Measurements from ENCODE around the gene CSH2.

CSH2 gene

DNA sequence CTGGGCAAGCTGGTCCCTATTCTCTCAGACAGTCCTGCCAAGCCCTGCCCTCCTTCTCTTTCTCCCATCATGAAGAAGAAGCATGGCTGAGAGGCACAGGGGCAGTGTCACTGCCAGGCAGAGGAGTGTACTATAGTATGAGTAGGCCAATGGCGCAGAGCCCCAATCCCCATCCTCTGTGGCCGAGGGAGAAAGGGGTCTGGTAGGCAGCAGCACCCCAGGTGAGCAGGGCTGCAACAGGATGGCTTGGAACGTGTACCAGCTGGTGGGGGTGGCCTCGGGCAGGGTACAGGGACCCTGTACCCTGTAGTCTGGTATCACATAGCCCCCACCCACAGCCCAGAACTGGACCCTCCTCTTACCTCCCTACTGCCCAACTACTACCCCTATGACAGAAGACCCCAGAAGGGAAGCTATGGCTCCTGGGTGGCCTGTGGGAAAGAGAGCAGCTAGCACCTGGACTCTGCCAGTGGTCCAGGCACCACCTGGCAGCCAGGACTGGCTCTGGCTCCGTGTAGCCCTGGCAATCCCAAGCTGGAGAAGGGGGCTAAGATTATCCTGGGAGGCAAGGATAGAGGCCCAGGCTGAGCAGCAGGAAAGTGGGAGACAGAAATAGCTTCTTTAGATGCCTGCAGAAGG is 35.4 kb downstream of the CSH2 start:
- no peak for ATAC-seq
- TF ChIP-seq GLIS3 (CRISPR knock-in tag; IDR thresholded peaks at IDR 0.05) (no peak), ZNF70 (CRISPR knock-in tag; IDR thresholded peaks at IDR 0.05) (no peak), BACH2 (CRISPR knock-in tag; IDR thresholded peaks at IDR 0.05; ENCODE audit: borderline replicate concordance) (no peak)

GRCh38 chr17:63837480-63837879 is 36.0 kb downstream of the CSH2 start:
- TF ChIP-seq, protein P1, sequence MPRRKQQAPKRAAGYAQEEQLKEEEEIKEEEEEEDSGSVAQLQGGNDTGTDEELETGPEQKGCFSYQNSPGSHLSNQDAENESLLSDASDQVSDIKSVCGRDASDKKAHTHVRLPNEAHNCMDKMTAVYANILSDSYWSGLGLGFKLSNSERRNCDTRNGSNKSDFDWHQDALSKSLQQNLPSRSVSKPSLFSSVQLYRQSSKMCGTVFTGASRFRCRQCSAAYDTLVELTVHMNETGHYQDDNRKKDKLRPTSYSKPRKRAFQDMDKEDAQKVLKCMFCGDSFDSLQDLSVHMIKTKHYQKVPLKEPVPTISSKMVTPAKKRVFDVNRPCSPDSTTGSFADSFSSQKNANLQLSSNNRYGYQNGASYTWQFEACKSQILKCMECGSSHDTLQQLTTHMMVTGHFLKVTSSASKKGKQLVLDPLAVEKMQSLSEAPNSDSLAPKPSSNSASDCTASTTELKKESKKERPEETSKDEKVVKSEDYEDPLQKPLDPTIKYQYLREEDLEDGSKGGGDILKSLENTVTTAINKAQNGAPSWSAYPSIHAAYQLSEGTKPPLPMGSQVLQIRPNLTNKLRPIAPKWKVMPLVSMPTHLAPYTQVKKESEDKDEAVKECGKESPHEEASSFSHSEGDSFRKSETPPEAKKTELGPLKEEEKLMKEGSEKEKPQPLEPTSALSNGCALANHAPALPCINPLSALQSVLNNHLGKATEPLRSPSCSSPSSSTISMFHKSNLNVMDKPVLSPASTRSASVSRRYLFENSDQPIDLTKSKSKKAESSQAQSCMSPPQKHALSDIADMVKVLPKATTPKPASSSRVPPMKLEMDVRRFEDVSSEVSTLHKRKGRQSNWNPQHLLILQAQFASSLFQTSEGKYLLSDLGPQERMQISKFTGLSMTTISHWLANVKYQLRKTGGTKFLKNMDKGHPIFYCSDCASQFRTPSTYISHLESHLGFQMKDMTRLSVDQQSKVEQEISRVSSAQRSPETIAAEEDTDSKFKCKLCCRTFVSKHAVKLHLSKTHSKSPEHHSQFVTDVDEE (CRISPR knock-in tag; IDR thresholded peaks at IDR 0.05) = no peak
- TF ChIP-seq SNAI2 (CRISPR knock-in tag; IDR thresholded peaks at IDR 0.05) = no peak
- no peak for TF ChIP-seq ARNTL (CRISPR knock-in tag; IDR thresholded peaks at IDR 0.05; ENCODE audit: borderline replicate concordance, low read depth)
- no peak for TF ChIP-seq OSR1 (CRISPR knock-in tag; IDR thresholded peaks at IDR 0.05)
- TF ChIP-seq, protein P2, sequence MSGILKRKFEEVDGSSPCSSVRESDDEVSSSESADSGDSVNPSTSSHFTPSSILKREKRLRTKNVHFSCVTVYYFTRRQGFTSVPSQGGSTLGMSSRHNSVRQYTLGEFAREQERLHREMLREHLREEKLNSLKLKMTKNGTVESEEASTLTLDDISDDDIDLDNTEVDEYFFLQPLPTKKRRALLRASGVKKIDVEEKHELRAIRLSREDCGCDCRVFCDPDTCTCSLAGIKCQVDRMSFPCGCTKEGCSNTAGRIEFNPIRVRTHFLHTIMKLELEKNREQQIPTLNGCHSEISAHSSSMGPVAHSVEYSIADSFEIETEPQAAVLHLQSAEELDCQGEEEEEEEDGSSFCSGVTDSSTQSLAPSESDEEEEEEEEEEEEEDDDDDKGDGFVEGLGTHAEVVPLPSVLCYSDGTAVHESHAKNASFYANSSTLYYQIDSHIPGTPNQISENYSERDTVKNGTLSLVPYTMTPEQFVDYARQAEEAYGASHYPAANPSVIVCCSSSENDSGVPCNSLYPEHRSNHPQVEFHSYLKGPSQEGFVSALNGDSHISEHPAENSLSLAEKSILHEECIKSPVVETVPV (CRISPR knock-in tag; IDR thresholded peaks at IDR 0.05) = no peak
- no peak for TF ChIP-seq ZFP30 (CRISPR knock-in tag; IDR thresholded peaks at IDR 0.05)
- no peak for TF ChIP-seq TCF4 (CRISPR knock-in tag; IDR thresholded peaks at IDR 0.05; ENCODE audit: borderline replicate concordance)
- no peak for TF ChIP-seq POU6F1 (CRISPR knock-in tag; IDR thresholded peaks at IDR 0.05; ENCODE audit: borderline replicate concordance, low read depth)
- no peak for TF ChIP-seq RARB (CRISPR knock-in tag; IDR thresholded peaks at IDR 0.05)
- ATAC-seq = no peak

GRCh38 chr17:63836811-63837210 is 36.7 kb downstream of the CSH2 start:
- TF ChIP-seq POU6F1 (CRISPR knock-in tag; IDR thresholded peaks at IDR 0.05; ENCODE audit: borderline replicate concordance, low read depth) (no peak), SNAI2 (CRISPR knock-in tag; IDR thresholded peaks at IDR 0.05) (no peak), CREB5 (CRISPR knock-in tag; IDR thresholded peaks at IDR 0.05; ENCODE audit: low read depth) (no peak), PATZ1 (CRISPR knock-in tag; IDR thresholded peaks at IDR 0.05; ENCODE audit: borderline replicate concordance) (no peak), ZNF8 (CRISPR knock-in tag; IDR thresholded peaks at IDR 0.05) (no peak), ZFP30 (CRISPR knock-in tag; IDR thresholded peaks at IDR 0.05) (no peak)
- TF ChIP-seq, protein P1 (CRISPR knock-in tag; IDR thresholded peaks at IDR 0.05) = no peak
- TF ChIP-seq, protein P2 (CRISPR knock-in tag; IDR thresholded peaks at IDR 0.05) = no peak
- no peak for ATAC-seq
